ENCODE results near the gene DIO1. TPM values are rescaled to one million over a fixed set of nuclear protein-coding genes. Genes with fewer than 3 reads are reported as not detected.

Gene DIO1
- not detected in 2 replicates for total RNA-seq

DNA sequence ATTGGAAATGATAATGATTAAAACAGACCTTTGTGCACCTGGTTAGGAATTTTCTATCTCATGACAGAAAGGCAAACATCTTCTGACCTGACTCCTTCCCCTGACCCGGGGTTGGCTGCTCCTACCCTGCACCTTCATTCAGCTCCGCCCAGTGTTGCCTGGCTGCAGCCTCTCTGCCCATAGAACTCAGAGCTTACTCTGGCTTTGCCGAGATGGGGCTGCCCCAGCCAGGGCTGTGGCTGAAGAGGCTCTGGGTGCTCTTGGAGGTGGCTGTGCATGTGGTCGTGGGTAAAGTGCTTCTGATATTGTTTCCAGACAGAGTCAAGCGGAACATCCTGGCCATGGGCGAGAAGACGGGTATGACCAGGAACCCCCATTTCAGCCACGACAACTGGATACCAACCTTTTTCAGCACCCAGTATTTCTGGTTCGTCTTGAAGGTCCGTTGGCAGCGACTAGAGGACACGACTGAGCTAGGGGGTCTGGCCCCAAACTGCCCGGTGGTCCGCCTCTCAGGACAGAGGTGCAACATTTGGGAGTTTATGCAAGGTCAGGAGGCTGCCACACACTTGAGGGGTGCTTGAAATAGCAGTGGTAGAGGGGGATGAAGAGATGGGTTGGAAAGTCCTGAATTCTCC lies at the start of gene DIO1:
TSS of gene DIO1 (plus strand) at position 189 of the 638 bp plus-strand sequence. CDS start at position 213, 24 bp downstream.
- TF ChIP-seq, protein P1, sequence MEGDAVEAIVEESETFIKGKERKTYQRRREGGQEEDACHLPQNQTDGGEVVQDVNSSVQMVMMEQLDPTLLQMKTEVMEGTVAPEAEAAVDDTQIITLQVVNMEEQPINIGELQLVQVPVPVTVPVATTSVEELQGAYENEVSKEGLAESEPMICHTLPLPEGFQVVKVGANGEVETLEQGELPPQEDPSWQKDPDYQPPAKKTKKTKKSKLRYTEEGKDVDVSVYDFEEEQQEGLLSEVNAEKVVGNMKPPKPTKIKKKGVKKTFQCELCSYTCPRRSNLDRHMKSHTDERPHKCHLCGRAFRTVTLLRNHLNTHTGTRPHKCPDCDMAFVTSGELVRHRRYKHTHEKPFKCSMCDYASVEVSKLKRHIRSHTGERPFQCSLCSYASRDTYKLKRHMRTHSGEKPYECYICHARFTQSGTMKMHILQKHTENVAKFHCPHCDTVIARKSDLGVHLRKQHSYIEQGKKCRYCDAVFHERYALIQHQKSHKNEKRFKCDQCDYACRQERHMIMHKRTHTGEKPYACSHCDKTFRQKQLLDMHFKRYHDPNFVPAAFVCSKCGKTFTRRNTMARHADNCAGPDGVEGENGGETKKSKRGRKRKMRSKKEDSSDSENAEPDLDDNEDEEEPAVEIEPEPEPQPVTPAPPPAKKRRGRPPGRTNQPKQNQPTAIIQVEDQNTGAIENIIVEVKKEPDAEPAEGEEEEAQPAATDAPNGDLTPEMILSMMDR (IDR thresholded peaks at IDR 0.05; ENCODE audit: insufficient read depth, low read depth, low read length): no peak
- no peak for DNase-seq (ENCODE audit: low read depth)
- no peak within 1 kb of the TSS for H3K4me3 ChIP-seq (ENCODE audit: low read depth, low read length)

DNA sequence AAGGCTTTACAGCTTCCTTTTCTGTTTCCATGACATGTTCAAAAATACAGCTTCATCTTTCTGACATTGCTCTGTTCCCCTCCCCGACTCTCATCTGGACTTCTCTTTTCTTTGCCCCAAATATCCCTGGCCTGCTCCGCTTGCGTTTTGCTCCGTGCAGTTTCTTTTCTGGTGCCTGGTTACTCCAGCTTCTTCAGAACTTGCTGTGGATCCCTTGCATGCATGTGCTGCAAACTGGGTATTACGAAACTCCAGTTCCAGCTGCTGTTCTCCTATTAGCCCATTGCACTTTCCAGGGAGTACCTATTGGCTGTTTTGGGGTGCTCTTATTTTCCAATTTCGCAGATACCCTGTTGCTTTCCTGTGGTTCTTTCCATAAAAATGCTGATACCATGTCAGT lies 46.0 kb upstream of the DIO1 start:
- DNase-seq (ENCODE audit: low read depth): peak; percentile 36
- no peak overlapping the region for H3K4me3 ChIP-seq (ENCODE audit: low read depth, low read length)
- TF ChIP-seq, protein P1 (IDR thresholded peaks at IDR 0.05; ENCODE audit: insufficient read depth, low read depth, low read length): no peak

DNA sequence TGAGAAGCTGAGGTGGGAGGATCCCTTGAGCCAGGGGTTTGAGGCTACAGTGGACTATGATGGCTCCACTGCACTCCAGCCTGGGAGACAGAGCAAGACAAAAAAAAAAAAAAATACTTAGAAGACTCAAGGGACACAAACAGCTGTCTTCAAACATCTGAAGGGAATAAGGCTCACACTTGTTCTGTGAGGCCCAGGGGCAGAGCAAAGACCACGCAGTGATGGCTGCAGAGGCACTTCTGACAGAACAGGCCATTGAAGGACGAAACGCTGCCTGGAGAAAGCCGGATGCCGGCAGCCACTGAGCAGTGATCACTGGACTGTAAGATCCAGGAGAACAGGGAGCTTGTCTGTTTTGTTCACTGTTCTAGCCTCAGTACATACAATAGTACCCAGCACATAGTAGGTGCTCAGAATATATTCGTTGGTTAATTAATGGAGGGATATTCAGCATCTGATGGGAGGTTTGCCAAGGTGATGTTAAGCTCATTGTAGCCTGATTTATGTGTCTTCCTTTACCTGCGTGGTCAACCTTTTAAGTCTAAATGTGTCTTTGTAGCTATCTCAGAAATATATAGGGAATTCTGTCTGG lies 43.8 kb upstream of the DIO1 start:
- H3K4me3 ChIP-seq (ENCODE audit: low read depth, low read length): no peak overlapping the region
- TF ChIP-seq, protein P1 (IDR thresholded peaks at IDR 0.05; ENCODE audit: insufficient read depth, low read depth, low read length): no peak
- DNase-seq (ENCODE audit: low read depth): no peak

DNA sequence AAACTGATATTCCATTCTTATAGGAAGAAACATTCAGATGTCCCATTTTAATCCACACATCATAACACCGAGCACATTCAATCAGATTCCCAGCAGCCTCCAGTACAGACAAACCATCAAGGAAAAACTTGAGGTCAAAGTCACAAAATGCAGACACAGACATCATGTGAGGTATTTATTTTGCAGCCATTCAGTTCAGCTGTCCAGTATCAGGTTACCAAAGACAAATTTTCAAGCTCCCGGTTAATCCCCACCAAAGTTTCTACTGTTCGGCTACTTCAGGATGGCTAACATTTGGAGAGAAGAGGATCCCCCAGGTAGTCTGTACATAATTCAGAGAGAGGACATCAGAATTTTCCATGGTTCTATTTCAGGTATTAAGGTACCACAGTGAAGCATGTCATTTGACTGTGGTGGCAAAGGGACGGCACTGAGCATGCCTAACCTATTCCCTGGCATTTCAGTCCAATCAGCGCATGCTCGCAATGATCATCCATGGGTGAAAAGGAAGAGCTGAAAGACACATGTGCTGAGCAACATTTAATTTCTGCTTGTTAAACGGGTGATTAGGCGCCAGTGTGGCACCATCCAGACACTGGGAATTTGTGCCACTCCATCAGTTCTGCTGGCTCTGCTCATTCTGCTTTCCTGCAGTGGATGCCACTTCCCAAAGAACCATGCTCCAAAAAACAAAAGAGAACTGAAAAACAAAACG lies 42.3 kb upstream of the DIO1 start:
- DNase-seq (ENCODE audit: low read depth): no peak
- no peak overlapping the region for H3K4me3 ChIP-seq (ENCODE audit: low read depth, low read length)
- TF ChIP-seq, protein P1 (IDR thresholded peaks at IDR 0.05; ENCODE audit: insufficient read depth, low read depth, low read length): no peak

DNA sequence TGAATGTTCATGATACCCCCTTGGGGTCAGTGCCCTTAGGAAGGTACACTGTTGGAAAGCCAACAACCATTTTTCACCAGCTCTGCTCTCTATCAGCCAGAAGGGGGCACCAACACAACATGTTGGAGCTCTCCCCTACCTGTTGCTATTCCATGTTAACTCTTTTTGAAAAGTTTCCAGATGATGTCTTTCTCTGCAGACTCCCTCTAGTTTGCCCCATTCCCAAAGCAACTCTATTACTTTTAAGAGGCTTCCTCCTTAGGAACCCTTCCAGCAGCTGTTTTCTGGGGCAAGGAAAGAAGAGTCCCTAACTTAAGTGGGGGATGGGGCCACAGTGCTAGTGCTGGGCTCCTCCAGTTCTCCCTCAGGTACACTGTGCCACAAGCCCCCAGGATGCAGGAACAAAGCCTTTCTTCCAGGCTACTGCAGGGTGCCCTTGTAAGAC lies 33.0 kb upstream of the DIO1 start:
- peak; percentile 57 for DNase-seq (ENCODE audit: low read depth)
- TF ChIP-seq, protein P1 (IDR thresholded peaks at IDR 0.05; ENCODE audit: insufficient read depth, low read depth, low read length): peak; percentile 87

DNA sequence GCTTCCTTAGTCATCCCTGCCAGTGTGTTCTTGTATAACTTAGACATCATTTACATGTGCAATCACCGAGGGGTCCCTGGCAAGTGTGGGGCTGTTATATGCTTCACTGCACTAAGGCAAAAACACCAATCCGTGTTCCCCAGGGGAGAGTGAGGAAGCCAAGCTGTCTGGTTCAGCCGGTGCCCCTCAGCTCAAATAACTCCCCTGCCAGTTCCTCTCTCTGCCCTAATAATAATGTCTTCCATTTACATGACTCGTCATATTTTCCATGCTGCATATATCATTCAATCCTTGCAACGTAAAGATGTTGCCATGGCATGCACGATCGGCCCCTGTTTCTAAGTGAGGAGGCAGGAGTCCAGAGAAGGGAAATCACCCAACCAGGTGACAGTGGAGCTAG lies 31.5 kb upstream of the DIO1 start:
- DNase-seq (ENCODE audit: low read depth): no peak
- TF ChIP-seq, protein P1 (IDR thresholded peaks at IDR 0.05; ENCODE audit: insufficient read depth, low read depth, low read length): no peak
- no peak overlapping the region for H3K4me3 ChIP-seq (ENCODE audit: low read depth, low read length)

More for the DNA sequence above, 33.0 kb upstream of the DIO1 start:
- no peak overlapping the region for H3K4me3 ChIP-seq (ENCODE audit: low read depth, low read length)
